ENCODE data around the gene PAGE1. TPM values are rescaled to one million over a fixed set of nuclear protein-coding genes. Genes with fewer than 3 reads are reported as not detected.
"Not testable (repeated sequence)": the region's sequence is repeated elsewhere in the genome, so short reads cannot be mapped to it uniquely, and the experiment has no call there.

The PAGE1 gene, protein sequence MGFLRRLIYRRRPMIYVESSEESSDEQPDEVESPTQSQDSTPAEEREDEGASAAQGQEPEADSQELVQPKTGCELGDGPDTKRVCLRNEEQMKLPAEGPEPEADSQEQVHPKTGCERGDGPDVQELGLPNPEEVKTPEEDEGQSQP
- not detected for polyA plus RNA-seq (2013, experiment 1 of 2; ENCODE audit: insufficient read length)
- not detected for polyA plus RNA-seq (2013, experiment 2 of 2; ENCODE audit: insufficient read length)

DNA sequence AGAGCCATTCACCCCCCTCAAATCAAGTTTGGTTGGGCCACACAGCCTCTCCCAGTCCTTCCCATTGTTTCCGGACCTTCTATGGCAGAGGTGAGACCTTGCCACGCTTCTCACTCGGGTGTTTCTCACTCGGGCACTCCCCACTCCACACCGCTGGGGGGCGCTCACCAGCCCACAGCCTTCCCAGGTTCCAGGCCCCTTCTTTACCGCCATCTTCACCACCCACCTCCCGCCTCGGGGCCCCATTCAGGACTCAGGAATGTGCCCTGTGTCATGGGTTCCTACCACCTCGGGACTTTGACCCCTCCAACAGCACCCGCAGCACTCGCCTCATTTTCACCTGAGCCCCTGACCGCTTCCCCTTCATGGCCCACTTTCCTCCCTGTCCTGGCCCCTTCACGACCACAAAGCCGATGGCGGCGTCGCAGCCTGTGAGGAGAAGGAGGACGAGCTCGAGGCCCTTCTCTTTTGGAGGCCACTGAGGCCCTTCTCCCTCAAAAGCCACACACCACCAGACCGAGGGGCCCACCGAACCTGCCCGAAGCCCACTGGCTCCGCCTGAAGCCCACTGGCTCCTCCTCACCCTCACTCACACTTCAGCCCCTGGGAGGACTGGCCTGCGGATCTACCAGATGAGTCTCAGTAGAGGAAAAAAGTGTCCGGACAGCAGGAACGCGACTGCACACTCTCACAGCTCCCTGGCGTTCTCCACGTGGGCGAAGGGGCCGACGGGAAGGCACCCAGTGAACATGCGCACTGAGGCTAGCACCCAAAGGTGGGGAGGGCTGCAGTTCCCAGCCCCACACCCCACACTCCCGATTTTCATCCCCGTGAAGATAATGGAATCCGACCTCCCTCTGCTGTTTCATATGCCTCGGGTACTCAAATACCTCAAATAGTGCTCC, at the start of gene PAGE1:
PAGE1 (minus strand) TSS at position 709 of the 905 bp plus-strand sequence. CDS start 1,214 bp downstream, outside the sequence.
- no peak for DNase-seq

DNA sequence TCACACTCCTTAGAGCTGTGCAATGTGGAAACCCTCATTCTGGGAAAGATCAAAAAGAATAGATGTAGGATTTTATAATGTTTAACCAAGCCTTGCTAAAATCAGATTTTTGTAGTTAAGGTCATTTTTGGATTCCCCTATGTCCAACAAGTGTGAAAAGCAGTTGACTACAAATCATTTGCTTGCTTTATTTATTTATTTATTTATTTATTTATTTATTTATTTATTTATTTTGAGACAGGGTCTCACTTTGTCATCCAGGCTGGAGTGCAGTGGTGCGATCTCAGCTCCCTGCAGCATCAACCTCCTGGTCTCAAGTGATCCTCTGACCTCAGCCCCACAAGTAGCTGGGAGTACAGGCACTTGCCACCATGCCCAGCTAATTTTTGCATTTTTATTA, 45.7 kb upstream of the PAGE1 start:
- not testable (repeated sequence) for DNase-seq

DNA sequence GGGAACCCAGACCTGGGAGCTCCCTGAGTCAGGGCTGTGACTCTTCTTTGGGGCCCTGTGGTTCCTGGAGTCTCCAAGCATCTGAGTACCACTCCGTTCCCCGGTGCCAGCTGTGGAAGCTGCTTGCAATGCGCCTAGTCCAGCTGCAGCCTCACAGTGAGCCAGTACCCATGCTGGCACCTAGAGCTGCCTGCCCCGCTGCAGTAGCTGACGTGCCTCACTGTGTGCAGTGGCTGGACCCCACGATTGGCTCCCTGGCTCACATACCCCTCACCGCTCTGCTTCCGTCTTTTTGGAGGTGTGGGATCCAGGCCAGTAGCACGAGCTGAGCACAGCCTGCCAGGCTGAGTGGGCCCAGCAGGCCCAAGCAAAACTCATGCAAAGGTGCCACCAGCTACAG, 32.1 kb upstream of the PAGE1 start:
- DNase-seq: no peak

DNA sequence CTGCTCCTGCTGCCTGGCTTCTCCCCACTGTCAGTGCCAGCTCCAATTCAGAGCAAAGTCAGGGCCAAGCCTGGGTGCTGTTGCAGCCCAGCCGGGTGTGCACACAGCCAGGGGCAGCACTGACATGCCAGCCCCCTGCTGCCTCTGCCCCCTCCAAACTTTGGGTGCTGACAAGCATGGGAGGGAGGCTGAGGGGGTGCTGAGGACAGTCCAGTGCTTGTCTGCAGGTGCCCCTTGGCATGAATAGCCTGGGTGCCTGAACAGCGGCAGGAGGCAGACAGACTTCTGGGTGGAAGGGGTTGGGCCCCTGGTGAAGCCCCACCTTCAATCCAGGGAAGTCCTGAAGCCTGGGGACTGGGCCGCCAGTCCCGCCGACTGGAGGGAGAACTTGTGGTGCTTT, 31.2 kb upstream of the PAGE1 start:
- no peak for DNase-seq

DNA sequence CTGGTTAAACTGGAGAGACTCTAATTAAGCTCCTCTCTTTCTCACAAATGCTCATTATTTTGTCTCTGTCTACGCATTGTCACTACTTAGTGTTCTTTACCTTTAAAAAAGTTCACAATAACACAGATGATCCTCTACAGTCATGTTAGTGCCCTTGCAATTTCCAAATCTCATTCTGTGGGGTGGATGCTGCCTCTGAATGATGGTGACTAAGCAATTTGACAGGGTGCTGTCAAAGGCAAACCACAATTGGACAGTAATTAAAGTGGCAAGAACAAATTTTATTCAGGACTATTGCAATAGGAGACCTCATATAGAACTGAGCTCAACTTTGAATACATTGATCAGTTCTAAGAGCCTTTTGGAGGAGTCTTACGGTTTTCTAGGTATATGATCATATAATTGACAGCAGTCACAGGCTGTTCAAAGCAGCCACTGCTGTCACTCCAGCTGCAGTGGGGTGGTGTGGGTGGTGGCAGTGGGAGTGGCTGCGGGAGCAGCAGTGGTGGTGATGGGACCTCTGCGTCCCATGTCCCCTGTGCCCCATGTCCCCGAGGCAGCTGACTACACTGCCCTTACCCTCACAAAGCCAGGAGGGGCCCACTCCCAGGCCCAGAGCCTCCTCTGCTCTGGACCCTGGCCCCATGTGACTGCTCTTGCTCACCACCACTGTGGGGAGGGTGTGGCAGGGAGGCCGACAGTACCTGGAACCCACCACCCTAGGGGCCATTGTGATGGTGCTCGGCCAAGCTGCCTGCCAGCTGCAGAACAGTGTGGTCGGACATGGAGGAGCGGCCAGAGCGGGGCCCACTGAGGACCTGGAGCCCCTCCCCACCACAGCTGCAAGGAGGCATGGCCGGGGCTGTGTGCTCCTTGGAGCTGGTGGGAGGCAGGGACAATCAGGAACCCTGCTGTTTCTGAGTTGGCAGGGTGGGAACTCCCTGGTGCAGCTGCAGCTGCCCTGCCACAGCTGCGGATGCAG, 30.4 kb upstream of the PAGE1 start:
- DNase-seq: no peak

DNA sequence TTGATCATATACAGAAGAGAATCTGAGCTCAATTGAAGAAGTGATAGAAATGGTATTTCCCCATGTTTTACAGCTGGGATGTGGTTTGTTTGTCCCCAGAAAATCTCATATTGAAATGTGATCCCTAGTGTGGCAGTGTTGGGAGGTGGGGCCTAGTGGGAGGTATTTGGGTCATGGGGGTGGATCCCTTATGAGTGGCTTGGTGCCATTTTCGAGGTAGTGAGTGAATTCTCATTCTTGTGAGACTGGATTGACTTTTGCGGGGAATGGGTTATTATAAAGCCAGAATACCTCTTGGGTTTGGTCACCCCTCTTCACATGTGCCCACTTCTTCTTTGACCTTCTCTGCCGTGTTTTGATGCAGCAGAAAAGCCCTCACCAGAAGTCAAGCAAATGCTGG, 29.6 kb upstream of the PAGE1 start:
- DNase-seq: no peak

DNA sequence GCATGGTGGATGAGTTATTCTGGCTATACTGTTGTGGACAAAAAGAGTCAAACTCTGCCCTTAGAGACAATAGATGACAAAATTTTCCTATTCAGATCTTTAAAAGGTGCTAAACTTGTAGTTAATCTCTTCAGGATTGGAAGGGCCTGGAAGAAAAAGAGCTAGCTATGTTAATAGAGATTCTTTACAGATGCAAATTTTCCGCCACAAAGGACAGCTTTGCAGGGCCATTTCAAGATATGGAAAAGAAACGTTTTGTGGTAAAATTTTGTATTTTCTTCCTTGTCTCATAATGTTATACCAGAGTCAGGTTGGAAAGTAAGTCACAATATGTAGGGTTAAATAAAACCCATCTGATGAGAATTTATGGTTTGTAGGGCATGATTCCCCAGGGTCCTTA, 24.3 kb upstream of the PAGE1 start:
- not testable (repeated sequence) for DNase-seq

DNA sequence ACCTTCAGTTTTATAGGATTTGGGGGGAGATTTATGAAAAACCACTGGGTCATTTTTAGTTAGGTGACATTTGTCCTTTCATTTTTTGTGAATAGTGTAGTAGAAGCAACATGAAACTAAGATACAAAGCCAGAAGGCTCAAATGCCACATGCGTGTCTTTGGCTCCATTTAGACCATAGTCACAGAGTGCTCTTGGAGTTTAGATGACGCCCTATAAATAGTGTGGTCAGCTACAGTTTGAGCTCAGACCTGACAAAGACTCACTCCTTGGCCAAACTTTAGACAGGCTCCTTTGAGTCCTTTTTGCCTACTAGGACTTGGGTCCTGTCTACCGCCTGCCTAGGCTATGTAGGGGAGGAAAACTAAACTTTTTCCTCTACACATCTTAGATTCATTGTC, 16.8 kb upstream of the PAGE1 start:
- no peak for DNase-seq

DNA sequence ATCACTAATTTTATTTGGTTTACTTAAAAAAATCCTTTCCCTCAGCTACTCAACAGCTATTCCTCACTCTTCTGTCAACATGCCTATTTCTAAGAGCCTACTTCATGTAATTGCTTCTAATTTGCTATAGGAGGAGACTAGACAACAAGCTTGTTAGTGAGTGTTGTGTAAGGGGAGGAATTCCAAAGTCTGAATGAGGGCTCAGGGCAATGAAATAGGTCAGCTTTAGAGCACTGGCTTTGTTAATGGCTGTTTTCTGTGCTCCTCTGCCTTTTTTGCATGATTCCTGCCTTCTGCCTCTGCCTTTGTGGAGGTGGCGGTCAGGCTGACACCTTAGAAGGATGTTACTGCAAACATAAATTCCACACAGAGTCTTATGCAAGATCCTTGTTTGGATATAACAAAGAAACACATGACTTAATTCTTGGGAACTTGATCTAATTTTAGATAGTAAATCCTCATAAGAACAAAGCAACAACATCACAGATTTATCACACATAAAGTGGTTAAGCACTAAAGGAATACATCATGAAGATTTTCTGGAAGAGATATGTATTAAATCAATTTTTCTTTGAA, 15.0 kb upstream of the PAGE1 start:
- no peak for DNase-seq

DNA sequence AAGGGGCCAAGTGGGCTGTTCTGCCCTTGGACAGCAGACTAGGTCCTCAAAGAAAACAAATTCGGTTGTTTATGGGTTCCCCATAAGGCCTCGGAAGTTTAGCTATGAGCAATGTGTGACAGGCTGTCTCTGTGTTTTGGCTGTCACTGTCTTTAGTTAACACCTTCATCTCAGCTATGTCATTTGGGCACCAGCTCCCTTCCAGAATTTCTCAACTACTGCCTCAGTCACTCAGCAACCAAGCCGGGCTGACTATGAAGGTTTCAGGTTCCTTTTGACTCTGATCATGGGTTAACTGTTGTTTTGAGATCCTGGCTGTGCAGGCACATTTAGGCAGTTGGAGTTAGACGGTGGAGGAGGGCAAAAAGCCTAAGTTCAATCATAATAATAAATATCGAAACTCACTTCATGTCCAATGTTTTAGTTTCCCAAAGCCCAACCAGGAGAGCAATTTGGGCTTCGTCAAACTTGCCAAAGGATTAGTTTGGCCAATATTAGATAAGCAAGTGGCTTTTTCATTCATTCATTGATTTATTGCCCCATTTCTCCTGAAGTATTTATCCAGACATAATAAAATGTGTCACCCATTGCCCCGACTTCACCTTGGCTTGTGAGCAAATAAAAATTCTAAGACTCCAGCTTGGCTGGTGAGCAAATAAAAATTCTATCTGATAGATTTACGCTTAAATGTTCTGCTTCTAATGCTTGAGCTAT, 9.1 kb upstream of the PAGE1 start:
- no peak for DNase-seq

DNA sequence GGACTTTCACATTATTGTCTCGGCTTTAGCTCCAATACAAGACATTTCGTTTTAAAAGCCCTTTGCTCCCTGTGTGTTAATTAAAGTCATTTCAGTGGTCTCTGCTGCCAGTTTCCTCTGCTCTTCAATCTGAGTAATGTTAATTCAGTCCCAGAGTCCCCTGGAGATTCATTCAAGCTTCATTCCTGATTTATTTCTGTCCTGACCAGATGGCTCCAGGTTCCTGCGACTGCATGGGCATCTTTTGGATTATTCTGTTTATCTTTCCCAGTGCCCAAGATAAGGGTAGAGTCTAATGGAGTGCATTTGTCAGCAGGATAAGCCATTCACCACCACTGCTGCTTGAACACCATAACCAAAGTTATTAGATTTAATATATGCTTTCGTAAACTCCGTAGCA, 6.1 kb upstream of the PAGE1 start:
- DNase-seq: no peak

DNA sequence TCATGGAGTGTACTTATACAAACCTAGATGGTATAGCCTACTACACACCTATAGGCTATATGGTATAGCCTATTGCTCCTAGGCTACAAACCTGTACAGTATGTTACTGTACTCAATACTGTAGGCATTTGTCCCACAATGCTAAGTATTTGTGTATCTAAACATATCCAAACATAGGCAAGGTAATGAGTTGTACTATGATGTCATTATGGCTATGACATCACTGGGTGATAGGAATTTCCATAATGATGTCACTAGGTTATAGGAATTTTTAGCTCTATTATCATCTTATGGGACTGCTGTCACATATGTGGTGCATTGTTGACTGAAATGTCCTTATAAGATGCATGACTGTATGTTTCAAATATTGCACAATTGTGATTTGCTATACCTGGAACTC, 5.5 kb upstream of the PAGE1 start:
- no peak for DNase-seq

DNA sequence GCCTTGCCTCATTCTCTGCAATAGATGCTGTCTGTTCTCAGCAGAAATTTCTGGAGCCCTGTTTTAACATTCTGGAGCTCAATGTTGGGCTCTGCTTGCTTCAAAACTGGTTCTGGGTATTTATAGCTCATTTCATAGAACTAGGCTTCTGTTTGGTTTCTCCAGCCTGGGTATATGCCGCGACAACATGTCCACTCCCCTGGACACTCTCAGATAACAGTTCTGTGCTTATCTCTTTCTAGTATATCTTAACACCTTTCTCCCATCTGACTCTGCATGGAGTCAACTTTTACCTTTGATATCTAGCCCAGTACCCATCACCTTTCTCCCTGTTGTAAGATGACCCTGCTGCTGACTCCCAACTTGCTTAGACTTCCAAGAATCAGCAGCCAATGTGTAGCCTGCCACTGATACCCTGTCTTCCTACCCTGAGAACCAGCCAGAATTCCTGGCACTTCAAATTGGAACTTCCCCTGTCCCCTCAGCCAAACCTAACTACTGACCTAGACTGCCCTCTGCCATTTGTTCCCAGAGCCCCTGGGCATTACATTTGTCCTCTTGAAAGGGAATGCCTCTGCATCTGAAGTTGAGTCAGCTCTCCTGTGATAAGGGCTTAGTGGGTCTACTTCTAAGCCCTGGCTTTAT, 20.6 kb downstream of the PAGE1 start:
- no peak for DNase-seq

DNA sequence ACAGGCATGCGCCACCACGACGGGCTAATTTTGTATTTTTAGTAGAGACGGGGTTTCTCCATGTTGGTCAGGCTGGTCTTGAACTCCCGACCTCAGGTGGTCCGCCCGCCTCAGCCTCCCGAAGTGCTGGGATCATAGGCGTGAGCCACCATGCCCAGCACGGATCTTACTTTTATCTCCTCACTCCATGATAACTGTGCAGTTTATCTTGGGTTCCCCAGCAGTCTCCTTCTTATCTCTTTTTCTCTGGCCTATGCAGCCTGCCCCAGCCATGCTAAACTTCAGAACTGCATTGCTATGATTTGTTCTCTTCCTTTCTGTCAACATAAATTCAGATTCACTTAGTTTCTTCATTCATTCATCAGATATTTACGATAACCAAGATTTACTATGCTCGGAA, 22.4 kb downstream of the PAGE1 start:
- DNase-seq: no peak

DNA sequence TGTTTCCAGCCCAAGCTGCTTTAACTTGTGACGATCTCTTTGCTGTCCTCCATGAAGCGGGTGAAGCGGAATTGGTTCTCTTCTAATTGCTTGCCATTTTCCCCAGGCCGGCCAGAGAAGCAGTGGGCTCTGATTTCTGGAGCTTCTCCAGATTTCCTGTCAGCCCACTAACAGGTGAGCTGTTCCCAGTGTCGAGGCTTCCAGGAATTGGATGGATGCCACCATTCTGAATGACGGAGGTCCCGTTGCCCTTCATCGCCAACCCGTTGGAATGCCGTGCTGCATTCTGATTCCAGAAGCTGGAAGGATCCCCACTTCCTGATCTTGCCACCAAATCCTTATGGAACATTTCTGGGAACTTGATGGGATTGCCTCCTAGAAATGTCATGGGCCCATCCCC, 31.0 kb downstream of the PAGE1 start:
- no peak for DNase-seq

DNA sequence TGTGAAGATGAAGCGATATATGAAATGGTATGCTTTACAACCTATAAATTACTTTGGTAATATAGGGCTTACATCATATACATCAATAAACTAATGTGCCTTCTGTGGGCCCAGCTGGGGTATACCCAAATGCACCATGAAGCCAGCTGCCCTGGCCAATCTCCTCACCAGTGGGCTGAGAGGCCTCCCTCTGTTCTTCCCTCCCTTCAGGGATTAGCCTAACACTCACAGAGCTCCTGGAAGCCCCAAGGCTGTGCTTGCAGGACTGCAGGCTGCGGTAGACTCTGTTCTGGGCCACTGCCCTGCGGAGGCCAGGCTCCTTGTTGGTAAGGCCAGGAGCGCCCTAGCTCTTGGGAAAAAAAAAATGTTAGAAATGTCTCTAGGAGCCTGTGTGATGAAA, 33.9 kb downstream of the PAGE1 start:
- DNase-seq: no peak

DNA sequence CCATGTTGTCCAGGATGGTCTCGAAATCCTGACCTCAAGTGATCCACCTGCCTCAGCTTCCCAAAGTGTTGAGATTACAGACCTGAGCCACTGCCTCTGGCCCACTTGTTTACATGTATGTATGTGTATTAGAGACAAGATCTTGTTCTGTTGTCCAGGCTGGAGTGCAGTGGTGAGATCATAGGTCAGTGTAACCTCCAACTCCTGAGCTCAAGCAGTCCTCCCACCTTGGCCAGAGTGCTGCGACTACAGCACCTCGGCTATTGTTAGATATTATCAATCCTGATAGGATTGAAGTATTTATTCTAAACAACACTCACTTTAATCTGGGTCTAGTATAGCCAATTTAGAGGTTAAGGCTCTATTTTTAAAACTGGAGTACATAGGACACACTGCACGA, 36.0 kb downstream of the PAGE1 start:
- no peak for DNase-seq

DNA sequence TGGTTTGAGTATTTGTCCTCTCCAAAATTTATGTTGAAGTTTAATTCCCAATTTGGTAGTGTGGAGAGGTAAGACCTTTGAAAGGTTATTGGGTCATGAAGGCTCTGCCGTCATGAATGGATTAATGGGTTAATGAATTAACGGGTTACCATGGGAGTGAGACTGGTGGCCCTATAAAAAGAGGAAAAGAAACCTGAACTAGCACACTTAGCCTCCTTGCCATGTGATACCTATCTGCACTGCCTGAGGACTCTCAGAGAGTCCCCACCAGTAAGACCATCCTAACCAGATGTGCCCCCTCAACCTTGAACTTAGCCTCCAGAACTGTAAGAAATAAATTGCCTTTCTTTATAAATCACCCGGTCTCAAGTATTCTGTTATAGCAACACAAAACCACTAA, 39.3 kb downstream of the PAGE1 start:
- DNase-seq: no peak

DNA sequence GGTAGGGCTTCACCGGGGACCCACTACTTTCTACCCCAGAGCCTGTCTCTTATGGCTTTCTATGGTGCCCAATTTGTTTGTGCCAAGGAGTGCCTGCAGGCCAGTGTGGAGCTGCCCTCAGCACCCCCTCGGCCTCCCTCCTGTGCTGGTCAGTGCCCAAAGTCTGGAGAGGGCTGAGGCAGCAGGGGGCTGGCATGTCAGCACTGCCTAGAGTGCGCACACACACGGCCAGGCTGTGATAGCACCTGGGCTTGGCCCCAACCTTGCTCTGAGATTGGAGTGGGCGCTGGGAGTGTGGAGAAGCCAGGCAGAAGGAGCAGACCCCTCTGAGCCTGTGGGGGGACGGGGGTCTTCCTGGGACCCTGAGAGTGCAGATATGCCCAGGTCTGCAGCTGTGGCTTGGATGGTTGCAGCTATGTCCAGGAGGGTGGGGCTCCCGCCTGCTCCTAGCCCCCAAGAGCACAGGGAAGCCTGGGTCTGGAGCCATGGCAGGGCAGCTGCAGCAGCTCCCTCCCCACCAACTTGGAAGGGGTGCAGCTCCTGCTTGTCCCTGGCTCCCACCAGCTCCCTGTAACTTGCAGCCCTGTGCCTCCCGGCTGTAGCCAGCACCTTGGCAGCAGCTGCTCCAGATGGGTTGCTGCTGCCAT, 50.7 kb downstream of the PAGE1 start:
- DNase-seq: no peak

All from fibroblast of skin of scalp (primary cell).